Neural crest cell (in vitro differentiated cells): ENCODE data around the gene NMB. TPM values are rescaled to one million over a fixed set of nuclear protein-coding genes. Genes with fewer than 3 reads are reported as not detected.

Experiments used
- DNase-seq: peaks from one replicate; pipeline ENCODE4 v3.0.0; 2021; ENCODE audit warnings: low read depth, mixed read lengths, low spot score
- H3K27ac Mint-ChIP-seq: one replicate; pipeline ENCODE4 v1.8.0; 2021; ENCODE audit warnings: mild to moderate bottlenecking, mixed read lengths; ENCODE audit not compliant: unreplicated experiment
- H3K27me3 Mint-ChIP-seq: 2 replicates; pipeline ENCODE4 v1.8.0; 2021; ENCODE audit warnings: low read depth, mild to moderate bottlenecking, mixed read lengths
- H3K36me3 Mint-ChIP-seq: 2 replicates; pipeline ENCODE4 v1.8.0; 2021; ENCODE audit warnings: low read depth, mild to moderate bottlenecking, mixed read lengths
- H3K4me1 Mint-ChIP-seq: 2 replicates; pipeline ENCODE4 v1.8.0; 2021; ENCODE audit warnings: mixed read lengths
- H3K4me3 Mint-ChIP-seq: one replicate; pipeline ENCODE4 v1.8.0; 2021; ENCODE audit warnings: mild to moderate bottlenecking, mixed read lengths
- H3K9me3 Mint-ChIP-seq: 2 replicates; pipeline ENCODE4 v1.8.0; 2021; ENCODE audit warnings: mixed read lengths
- CTCF ChIP-seq: fragments of 200-600 bp; sonication (generic); conservative IDR thresholded peaks from 2 replicates; pipeline ENCODE4 v1.5.0; 2021; ENCODE audit warnings: antibody characterized with exemption, mild to moderate bottlenecking
- total RNA-seq: library from RNA; stranded (reverse); gene quantifications from 2 replicates; pipeline ENCODE4 v1.2.1, GENCODE V29; 2021

NMB gene
- total RNA-seq, 1 donor from 2014 or later = 4.0 TPM

DNA sequence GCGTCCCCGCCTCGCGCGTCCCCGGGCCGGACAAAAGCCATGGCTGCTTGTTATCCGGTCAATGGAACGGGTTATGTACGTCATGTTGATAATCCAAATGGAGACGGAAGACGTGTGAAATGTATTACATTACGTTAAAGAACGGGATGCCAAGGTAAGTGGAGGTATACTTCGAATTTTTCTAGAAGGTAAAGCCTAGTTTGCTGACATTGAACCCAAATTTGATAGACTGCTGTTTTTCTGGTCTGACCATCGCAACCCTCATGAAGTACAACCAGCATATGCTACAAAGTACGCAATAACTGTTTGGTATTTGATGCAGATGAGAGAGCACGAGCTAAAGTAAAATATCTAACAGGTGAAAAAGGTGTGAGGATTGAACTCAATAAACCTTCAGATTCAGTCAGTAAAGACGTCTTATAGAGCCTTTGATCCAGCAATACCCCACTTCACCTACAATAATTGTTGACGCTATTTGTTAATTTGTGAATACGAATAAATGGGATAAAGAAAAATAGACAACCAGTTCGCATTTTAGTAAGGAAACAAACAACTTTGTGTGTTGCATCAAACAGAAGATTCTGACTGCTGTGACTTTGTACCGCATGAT, 23.7 kb downstream of the NMB start:
- no peaks in the 10 kb centered on the region for H3K9me3 Mint-ChIP-seq
- H3K27ac Mint-ChIP-seq = no peak overlapping the region
- H3K4me3 Mint-ChIP-seq = peak overlapping the region; percentile 56
- H3K36me3 Mint-ChIP-seq = peaks cover 6% of the 10 kb centered on the region
- DNase-seq = no peak
- TF ChIP-seq CTCF = no peak
- peaks cover 10% of the 10 kb centered on the region for H3K27me3 Mint-ChIP-seq
- peaks cover 31% of the 10 kb centered on the region for H3K4me1 Mint-ChIP-seq

DNA sequence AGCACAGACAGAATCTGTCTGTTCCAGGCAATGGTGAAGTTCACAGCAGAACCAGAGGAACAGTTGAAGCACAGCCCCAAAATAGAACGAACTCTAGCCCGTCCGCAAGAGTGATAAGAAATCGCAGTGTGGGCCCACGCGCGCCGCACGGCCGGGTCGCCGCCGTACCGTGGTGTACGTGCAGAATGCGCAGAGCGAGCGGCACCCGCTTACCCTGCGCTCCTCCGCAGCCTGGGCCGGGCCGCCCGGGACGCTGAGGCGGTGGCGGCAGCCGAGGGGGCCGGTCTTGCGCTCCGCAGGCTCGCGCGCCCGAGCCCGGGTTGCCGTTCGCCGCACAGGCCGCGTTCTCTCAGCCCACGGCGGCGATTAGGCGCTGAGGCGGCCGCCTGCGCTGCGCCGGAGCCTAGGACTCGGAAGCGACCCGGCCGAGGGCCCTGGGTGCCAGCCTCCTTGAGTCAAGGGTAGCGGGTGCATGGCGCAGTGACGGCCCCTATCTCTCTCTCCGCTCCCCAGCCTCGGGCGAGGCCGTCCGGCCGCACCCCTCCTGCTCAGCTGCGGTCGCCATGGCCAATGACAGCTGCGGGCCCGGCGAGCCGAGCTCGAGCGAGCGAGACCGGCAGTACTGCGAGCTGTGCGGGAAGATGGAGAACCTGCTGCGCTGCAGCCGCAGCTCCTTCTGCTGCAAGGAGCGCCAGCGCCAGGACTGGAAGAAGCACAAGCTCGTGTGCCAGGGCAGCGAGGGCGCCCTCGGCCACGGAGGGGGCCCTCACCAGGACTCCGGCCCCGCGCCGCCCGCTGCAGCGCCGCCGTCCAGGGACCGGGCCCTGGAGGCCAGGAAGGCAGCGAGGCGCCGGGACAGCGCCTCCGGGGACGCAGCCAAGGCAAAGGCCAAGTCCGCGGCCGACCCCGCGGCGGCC, 24.4 kb downstream of the NMB start:
- no peak for TF ChIP-seq CTCF
- H3K36me3 Mint-ChIP-seq = peaks cover 6% of the 10 kb centered on the region
- peaks cover 31% of the 10 kb centered on the region for H3K4me1 Mint-ChIP-seq
- H3K9me3 Mint-ChIP-seq = no peaks in the 10 kb centered on the region
- peaks cover 10% of the 10 kb centered on the region for H3K27me3 Mint-ChIP-seq
- no peak overlapping the region for H3K27ac Mint-ChIP-seq
- H3K4me3 Mint-ChIP-seq = peak overlapping the region; percentile 92
- DNase-seq = peak; percentile 54

- peaks cover 10% of the 10 kb centered on the region for H3K27me3 Mint-ChIP-seq
- no peak for TF ChIP-seq CTCF
- no peaks in the 10 kb centered on the region for H3K9me3 Mint-ChIP-seq
- no peak overlapping the region for H3K27ac Mint-ChIP-seq
- peaks cover 6% of the 10 kb centered on the region for H3K36me3 Mint-ChIP-seq
- peaks cover 31% of the 10 kb centered on the region for H3K4me1 Mint-ChIP-seq
- peak overlapping the region; percentile 96 for H3K4me3 Mint-ChIP-seq
- no peak for DNase-seq
Observed at GRCh38 chr15:84631706-84632272, 26.2 kb downstream of the NMB start.

DNA sequence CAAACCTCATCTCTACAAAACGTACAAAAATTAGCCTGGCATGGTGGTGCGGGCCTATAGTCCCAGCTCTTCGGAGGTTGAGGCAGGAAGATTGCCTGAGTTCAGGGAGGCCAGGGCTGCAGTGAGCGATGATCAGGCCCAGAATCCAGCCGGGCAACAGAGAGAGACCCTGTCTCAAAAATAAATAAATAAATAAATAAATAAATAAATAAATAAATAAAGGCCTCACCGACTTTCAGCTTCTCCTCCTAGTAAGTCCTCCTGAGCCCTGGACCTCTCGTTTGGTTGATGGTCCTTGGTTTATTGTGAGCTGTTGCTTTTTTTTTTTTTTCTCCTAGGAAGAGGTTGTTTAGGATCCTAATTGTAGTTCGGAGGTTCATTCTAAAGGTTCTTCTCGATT, 29.0 kb downstream of the NMB start:
- TF ChIP-seq CTCF = no peak
- Mint-ChIP-seq H3K4me1 (peaks cover 22% of the 10 kb centered on the region), H3K27me3 (peaks cover 2% of the 10 kb centered on the region), H3K9me3 (no peaks in the 10 kb centered on the region), H3K27ac (no peak overlapping the region), H3K4me3 (peak overlapping the region; percentile 73), H3K36me3 (peaks cover 17% of the 10 kb centered on the region)
- no peak for DNase-seq

DNA sequence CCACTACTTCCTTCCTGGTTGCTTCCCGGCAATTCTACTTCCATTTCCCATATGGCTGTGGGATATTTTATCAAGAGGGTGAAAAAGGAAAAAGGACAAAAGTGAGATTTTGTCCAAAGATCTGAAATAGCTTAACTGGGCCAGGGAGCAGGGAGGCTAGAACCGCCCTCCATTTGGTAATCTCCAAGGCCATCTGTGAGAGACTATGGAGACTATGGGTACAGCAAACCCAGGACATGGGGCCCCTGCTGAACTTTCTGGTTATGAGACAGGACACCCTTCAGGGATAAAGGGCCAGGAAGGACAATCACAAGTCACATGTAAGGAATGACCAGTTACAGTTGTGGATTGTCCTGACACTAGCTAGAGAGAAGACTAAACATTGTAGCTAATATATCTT, 32.9 kb downstream of the NMB start:
- H3K4me3 Mint-ChIP-seq = no peak overlapping the region
- H3K27ac Mint-ChIP-seq = no peak overlapping the region
- H3K36me3 Mint-ChIP-seq = peaks cover 47% of the 10 kb centered on the region
- TF ChIP-seq CTCF = no peak
- no peaks in the 10 kb centered on the region for H3K27me3 Mint-ChIP-seq
- DNase-seq = no peak
- peaks cover 14% of the 10 kb centered on the region for H3K9me3 Mint-ChIP-seq
- H3K4me1 Mint-ChIP-seq = no peaks in the 10 kb centered on the region
